GM12878 (cell line): Measurements from ENCODE around the gene ANKMY1.

ENCODE experiments used
- CTCF ChIP-seq, 3 experiments: IDR thresholded peaks in 2 of 3; conservative IDR thresholded peaks in 1 of 3; 2 replicates each; pipeline ENCODE4 v1.5.1; 2011; ENCODE audit warnings: low read depth in 3 of 3, low read length in 3 of 3, mild to moderate bottlenecking in 3 of 3, control low read depth in 2 of 3, moderate library complexity in 2 of 3, inconsistent platforms in 1 of 3, mixed read lengths in 1 of 3; ENCODE audit not compliant: control insufficient read depth in 2 of 3, insufficient read depth in 1 of 3; ENCODE audit errors: extremely low read depth in 1 of 3
- ESRRA ChIP-seq: IDR thresholded peaks from 2 replicates; pipeline ENCODE4 v1.6.1; 2012; ENCODE audit warnings: mild to moderate bottlenecking, low read length, improper control_type of control experiment
- SIX5 ChIP-seq: IDR thresholded peaks from 2 replicates; pipeline ENCODE4 v1.6.1; 2011; ENCODE audit warnings: mild to moderate bottlenecking, low read depth, low read length, moderate library complexity; ENCODE audit not compliant: severe bottlenecking
- YY1 ChIP-seq: IDR thresholded peaks from 2 replicates; pipeline ENCODE4 v1.6.1; 2011; ENCODE audit warnings: low read depth, mild to moderate bottlenecking, low read length

DNA sequence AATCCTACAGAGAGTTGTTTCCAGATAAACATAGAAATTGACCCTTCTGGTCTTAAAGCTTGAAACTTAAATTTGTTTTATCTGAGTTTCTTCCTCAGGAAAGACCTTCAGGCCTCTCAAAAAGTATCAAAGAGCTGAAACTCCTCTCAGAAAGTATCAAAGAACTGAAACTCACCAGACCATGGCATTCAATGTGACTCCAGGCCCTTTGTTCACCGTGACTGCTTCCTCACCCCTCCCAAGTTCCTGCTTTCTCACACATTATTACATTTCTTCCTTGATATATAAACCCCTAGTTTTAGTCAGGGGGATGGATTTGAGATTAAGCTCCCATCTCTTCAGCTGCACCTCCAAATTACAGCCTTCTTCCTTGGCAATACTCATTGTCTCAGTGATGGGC lies 6.0 kb downstream of the ANKMY1 start:
- no peak for TF ChIP-seq YY1
- TF ChIP-seq ESRRA = no peak
- TF ChIP-seq CTCF (IDR thresholded peaks at IDR 0.05 in 2 of 3, conservative IDR thresholded peaks at IDR 0.05 in 1 of 3; ENCODE audit: control insufficient read depth in 2 of 3, extremely low read depth in 1 of 3, insufficient read depth in 1 of 3, low read depth in 3 of 3, low read length in 3 of 3) = no peak
- TF ChIP-seq SIX5 = no peak
